T-helper 22 cell (primary cell): Measurements from ENCODE around the gene PPIP5K1.

Experiments used
- DNase-seq: peaks from one replicate; pipeline ENCODE4 v3.0.0-alpha.2; 2020; ENCODE audit warnings: low read depth

PPIP5K1 gene

GRCh38 chr15:43517354-43518196 is 72.4 kb downstream of the PPIP5K1 start, which contains the start of gene MAP1A:
MAP1A (plus strand) TSS chr15:43517608; CDS start chr15:43521474, 3,866 bp downstream.
- DNase-seq: no peak

- no peak for DNase-seq
Measured at GRCh38 chr15:43516801-43517353, 73.1 kb downstream of the PPIP5K1 start.

- DNase-seq: no peak
Measured at GRCh38 chr15:43516185-43516584, 73.8 kb downstream of the PPIP5K1 start.

GRCh38 chr15:43515741-43516140 is 74.3 kb downstream of the PPIP5K1 start:
- no peak for DNase-seq

DNA sequence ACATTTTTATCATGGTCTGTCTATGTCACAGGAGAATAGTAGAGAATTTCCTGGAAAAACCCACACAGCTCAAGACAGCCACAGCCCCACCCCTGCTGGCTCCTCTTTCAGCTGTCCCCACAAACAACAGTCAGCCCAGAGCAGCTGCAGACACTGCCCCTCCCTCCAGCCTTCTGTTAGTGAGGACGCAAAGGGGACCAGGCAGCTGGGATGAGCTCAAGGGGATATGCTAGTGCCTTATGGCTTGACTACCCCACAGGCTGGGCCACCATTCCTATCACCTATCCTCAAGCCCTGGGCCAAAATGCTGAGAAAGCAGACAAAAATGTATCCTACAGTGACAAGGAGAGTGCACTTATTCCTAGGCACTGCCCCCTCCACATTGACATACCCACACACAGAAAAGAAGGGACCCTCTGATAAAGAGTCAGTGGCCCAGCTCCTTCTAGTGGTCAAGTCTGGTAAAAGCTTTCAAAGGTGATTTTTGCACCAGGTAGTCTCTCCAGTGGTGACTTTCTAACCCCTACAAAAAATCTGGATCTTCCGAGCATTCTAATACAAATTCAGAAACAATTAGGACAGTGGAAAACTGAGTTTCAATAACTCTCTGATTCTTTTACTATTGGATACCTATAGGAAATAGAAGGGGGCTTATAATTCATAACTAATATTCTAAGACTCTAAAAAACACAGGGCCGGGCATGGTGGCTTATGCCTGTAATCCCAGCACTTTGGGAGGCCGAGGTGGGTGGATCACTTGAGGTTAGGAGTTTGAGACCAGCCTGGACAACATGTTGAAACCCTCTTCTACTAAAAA is 75.6 kb downstream of the PPIP5K1 start:
- DNase-seq: no peak

DNA sequence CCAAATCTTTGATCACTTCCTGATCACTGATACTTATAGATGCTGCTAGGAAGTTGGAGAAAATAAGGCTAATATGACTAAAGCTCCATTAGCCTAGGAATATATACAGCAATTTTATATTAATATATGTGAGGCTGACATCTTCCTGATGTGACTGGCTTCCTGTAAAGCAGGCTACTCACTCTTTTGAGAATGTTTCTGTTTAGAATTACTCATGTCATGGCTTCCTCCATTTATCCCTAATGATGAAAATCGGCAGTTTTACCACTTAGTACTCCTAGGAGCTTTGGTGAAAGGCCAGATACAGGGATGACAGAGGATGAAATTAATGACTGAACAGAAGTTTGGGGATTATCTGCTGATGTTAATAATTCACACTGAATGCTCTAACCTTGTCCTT is 76.5 kb downstream of the PPIP5K1 start:
- DNase-seq: no peak

DNA sequence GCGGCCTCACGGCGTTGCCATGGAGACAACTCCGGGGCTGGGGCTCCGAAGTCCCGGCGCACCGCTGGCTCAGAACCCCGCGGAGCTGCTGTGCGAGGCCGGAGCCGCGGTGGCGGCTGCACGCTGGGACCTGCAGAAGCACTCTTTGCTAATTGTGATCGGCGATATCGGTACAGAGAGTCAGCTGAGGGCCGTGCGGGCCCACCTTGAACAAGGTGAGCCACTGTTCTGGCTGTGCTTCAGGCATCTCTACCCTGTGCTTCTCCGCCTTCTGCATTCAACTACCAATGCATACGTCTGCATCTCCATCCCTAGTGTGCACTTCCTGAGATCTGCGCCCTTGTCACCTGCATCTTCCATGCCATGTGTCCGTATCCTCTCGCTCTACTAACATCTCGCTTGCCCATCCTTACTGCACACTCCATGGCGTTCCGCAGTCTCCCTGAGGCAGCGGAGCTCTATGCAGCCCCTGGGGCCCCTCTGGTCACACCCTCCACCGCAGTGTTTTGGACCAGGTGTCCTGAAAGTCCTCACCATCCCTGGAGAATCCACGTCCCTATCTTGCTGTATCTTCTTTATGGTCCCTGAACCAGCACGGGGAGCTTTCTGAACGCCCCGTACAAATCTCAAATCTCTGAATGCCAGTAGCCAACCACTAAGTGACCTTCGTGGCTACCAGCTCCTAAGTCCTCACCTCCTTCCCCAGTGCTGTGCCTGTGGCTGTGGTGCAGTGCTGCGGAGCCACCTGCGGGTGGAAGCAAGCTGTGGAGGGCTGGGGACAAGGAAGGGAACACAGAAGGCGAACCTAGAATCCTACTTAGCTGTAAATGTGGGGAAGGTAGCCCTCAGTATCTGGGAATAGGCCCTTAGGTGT is 78.8 kb downstream of the PPIP5K1 start:
- DNase-seq: no peak

DNA sequence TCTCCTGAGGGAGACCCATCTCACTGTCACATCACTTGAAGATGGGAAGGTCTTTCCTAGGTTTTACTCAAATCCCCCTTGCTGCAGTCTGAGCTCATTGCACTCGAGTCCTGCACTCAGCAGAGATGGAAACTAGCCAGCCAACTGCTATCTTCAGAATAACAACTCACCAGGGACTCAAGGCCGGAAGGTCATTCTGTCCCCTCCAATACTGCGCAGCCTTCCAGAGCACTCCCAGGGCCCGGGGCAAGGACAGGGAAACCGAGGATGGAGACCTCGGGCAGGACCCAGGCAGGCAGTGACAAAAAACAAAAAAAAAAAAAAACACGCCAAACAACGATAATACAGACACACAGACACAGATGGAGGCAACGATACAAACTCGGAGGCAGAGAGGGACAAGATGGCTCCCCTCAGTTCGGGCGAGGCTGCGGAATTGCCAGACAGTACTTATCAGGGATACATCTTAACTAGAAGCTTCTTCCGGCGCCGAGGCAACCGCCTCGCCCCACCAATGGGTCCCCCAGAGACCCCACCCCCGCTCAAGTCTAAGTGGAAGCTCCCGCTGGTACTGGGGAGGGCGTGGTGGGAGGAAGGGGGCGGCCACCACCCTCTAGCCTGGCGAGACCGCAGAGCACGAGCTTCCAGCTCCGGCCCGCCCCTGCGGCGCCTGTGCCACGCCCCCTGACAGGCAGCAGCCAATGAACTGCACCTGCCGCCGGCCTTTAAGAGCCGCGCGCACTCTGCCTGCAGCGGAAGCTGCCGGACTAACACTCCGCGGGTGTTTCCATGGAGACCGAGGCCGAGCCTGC is 79.6 kb downstream of the PPIP5K1 start:
- DNase-seq: peak; percentile 98

DNA sequence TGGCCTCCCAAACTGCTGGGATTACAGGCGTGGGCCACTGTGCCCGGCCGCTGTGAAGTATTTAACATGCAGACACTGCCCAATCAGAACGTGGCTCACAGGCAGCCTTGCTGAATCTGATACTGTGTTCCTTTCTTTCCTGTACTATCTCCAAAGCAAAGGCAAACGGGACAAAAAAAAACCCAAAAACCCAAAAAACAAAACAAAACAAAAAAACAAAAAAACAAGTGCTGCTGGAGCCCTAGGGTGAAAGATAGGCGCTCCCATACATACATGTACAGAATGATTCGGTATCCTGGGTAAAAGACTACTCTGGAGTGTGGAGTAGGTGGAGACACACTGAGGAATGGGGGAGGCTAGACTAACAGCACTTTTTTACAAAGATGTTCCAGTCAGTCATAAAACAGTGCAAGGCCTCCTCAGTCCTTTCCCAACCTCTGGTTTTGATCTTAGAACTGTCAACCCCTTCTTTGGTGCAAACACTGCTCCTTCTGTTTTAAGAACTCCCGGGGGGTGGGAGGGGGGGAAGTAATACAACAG is 80.3 kb downstream of the PPIP5K1 start:
- DNase-seq: no peak

GRCh38 chr15:43508991-43509659 is 80.9 kb downstream of the PPIP5K1 start:
- DNase-seq: no peak

GRCh38 chr15:43508421-43508820 is 81.6 kb downstream of the PPIP5K1 start:
- no peak for DNase-seq

- no peak for DNase-seq
Measured at GRCh38 chr15:43505738-43506137, 84.3 kb downstream of the PPIP5K1 start.

- DNase-seq: no peak
Measured at GRCh38 chr15:43499635-43500034, 90.4 kb downstream of the PPIP5K1 start.

DNA sequence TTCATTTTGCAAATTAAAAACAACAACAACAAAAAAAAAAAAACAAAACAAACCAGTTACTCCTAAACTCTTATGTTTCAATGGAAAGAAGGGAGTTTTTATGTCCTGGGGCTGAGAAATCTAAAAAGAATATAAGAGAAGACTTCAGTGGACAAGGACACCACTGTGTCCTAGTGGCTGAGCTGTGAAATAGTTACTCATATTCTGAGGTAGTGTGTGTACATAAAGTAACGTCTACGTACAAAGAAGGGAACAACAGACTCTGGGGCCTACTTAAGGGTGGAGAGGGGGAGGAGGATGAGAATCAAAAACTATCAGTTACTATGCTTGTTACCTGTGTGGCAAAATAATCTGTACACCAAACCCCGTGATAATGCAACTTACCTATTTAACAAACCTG is 91.0 kb downstream of the PPIP5K1 start:
- DNase-seq: no peak

DNA sequence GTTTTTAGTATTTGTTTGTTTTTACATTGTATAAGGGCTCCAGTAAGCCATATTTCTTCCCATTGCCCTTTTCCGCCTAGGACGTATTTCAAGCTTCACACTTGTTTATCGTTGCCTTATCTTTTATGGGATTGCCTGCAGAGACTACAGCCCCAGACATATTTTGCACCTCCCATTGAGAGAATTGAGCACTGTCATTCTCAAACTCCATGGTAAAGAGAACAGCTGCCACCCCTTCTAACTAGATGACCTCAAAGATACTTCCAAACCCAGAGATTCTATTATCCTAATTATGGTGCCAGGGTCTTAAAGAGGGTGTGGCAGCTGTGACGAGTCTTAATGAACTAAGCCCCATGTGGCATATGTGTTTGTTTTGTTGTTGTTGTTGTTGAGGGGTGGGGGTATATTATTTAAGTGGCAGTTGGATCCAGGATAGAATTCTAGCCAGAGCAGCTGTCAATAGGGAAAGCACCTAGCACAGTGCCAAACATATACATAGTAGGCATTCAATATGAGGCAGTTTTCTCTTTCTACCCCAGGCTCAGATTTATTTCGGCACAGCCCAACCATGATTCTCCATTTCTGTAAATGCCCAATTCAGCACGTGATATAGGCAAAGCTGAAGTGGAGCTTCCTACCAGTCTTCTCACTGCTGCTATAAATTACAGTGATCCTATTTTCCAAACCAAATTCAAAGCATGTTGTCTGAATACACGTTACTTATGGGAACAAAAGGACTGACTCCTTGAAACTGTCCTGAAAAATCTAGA is 96.1 kb downstream of the PPIP5K1 start:
- DNase-seq: no peak

DNA sequence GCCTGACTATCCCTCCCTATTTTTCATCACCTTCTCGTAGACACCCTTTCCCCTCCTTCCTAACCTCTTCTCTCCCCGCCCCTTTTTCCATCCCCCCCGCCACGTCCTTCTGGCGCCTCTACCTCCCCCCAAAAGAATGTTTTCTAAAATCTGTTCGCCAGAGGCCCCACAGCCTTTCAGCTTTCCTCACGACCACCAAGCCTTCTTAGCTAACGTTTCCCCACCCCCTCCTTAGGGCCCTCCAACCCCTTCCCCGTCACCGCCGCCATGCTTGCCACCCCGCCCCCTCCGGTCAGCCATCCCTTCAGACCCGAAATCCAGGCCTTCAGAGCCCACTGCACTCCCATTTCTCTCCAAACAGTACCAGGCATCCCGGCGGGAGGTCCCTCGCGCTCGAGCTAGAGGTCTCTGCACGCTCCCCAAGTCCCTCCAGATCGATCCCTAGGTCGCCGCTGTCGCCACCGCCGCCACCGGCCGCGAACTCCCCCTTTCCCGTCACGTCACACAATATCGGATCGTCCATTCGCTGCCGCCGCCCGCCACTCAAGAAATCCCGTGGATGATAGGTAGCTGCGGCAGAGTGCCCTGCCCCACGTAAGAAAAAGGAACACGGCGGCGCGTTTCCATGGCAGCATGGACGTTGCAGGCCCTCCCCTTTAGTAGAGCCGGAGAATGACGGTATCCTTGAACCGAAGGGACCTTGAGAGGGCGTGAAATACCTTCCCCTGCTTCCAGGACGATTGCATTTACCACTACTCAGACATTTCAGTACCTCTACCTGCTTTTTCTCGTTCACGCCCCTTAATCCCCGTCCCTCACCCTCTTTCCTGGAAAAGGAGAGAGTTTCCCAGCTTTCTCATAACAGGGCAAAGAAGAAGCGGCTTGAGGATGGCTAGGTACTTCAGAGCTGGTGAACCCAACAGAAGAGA is 97.1 kb downstream of the PPIP5K1 start, which contains the start of gene TP53BP1:
TSS of gene TP53BP1 (minus strand) at position 484 of the 929 bp plus-strand sequence. CDS start at position 371, 113 bp downstream.
- DNase-seq: peak; percentile 93

- DNase-seq: no peak
Measured at GRCh38 chr15:43492266-43492665, 97.7 kb downstream of the PPIP5K1 start.

DNA sequence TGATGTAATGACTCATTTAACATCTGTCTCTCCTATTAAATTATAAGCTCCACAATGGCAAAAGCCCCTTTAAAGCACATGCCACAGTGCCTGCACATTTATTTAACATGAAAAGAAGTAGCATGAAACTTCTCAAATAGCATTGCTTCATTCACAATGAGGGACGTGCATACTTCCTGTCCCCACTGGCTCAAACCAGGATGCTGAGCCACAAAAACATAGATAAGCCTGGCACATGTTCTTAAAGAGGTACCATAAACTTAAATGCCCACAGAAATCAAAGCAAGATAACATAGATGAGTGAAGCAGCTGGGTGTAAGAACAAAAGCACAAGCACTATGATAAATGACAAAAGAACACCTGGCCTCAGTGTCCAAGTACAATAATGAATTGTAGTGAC is 100.8 kb downstream of the PPIP5K1 start:
- DNase-seq: no peak
